Esophagus muscularis mucosa (tissue), 4 donors: ENCODE measurements around the gene SYT15B.
"Not testable (repeated sequence)": the region's sequence is repeated elsewhere in the genome, so short reads cannot be mapped to it uniquely, and the experiment has no call there.

Experiments used
- EP300 ChIP-seq: sonication (generic); formaldehyde crosslinking; IDR thresholded peaks from one replicate; pipeline ENCODE4 v1.6.1; 2017; ENCODE audit warnings: antibody characterized with exemption
- POLR2A ChIP-seq: fragments of 450-650 bp; IDR thresholded peaks from one replicate; pipeline ENCODE4 v1.6.1; 2017; ENCODE audit warnings: antibody characterized with exemption, moderate library complexity, mild to moderate bottlenecking, low read depth
- POLR2AphosphoS5 ChIP-seq, 2 donors: sonication (generic); formaldehyde crosslinking; IDR thresholded peaks; one replicate each; pipeline ENCODE4 v1.6.1; 2017; ENCODE audit warnings: antibody characterized with exemption in 2 of 2
- TF ChIP-seq, protein P1 (sequence below), 3 experiments: fragments of 200-600 bp in 2 of 3; fragments of 450-650 bp in 1 of 3; sonication (generic) in 2 of 3; IDR thresholded peaks; one replicate each; pipeline ENCODE4 v1.5.1; 2017 to 2019; ENCODE audit warnings: antibody characterized with exemption in 3 of 3, mild to moderate bottlenecking in 2 of 3, moderate library complexity in 1 of 3

GRCh38 chr10:47723362-47723761 lies 40.0 kb downstream of the SYT15B start:
- TF ChIP-seq, protein P1, sequence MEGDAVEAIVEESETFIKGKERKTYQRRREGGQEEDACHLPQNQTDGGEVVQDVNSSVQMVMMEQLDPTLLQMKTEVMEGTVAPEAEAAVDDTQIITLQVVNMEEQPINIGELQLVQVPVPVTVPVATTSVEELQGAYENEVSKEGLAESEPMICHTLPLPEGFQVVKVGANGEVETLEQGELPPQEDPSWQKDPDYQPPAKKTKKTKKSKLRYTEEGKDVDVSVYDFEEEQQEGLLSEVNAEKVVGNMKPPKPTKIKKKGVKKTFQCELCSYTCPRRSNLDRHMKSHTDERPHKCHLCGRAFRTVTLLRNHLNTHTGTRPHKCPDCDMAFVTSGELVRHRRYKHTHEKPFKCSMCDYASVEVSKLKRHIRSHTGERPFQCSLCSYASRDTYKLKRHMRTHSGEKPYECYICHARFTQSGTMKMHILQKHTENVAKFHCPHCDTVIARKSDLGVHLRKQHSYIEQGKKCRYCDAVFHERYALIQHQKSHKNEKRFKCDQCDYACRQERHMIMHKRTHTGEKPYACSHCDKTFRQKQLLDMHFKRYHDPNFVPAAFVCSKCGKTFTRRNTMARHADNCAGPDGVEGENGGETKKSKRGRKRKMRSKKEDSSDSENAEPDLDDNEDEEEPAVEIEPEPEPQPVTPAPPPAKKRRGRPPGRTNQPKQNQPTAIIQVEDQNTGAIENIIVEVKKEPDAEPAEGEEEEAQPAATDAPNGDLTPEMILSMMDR (IDR thresholded peaks at IDR 0.05), result not testable (repeated sequence)
- not testable (repeated sequence) for TF ChIP-seq POLR2AphosphoS5 (IDR thresholded peaks at IDR 0.05); POLR2A; EP300
